ENCODE data around the gene F13A1.

GRCh38 chr6:6230286-6230685 is 90.2 kb downstream of the F13A1 start:
- TF ChIP-seq CTCF (IDR thresholded peaks at IDR 0.05) (no peak), POLR2A (IDR thresholded peaks at IDR 0.05) (no peak)
